Mesodermal cell (in vitro differentiated cells): ENCODE results near the gene SDK1.
"Not testable (repeated sequence)": the region's sequence is repeated elsewhere in the genome, so short reads cannot be mapped to it uniquely, and the experiment has no call there.

Experiments
- H3K27ac ChIP-seq: 2 replicates; pipeline ENCODE4 v1.7.0; 2013; ENCODE audit warnings: mild to moderate bottlenecking, low read depth, low read length, moderate library complexity; ENCODE audit not compliant: severe bottlenecking
- H3K36me3 ChIP-seq: 2 replicates; pipeline ENCODE4 v1.7.1; 2013; ENCODE audit warnings: mild to moderate bottlenecking, low read length, moderate library complexity; ENCODE audit not compliant: control insufficient read depth, insufficient read depth
- H3K4me1 ChIP-seq: one replicate; pipeline ENCODE4 v1.7.1; 2013; ENCODE audit warnings: mild to moderate bottlenecking, low read length; ENCODE audit not compliant: insufficient read depth, control insufficient read depth, poor library complexity, severe bottlenecking
- H3K4me3 ChIP-seq: 2 replicates; pipeline ENCODE4 v1.7.0; 2013; ENCODE audit warnings: low read length, control low read depth, mild to moderate bottlenecking; ENCODE audit not compliant: insufficient read depth, poor library complexity, severe bottlenecking; ENCODE audit errors: extremely low read depth
- H3K9me3 ChIP-seq: 2 replicates; pipeline ENCODE4 v1.7.1; 2013; ENCODE audit warnings: mild to moderate bottlenecking, low read length, moderate library complexity; ENCODE audit not compliant: control insufficient read depth
- WGBS, 2 experiments: methylation state at CpG; one replicate each; pipeline ENCODE4 v1.1.5; 2013; ENCODE audit warnings: missing lambda C conversion rate in 2 of 2; ENCODE audit not compliant: insufficient coverage in 2 of 2; 5-methylcytosine and 5-hydroxymethylcytosine counted together

Gene SDK1

GRCh38 chr7:4214291-4215155 is 913.5 kb downstream of the SDK1 start:
- no peaks in the 10 kb centered on the region for H3K4me1 ChIP-seq
- H3K9me3 ChIP-seq = no peaks in the 10 kb centered on the region
- no peak overlapping the region for H3K4me3 ChIP-seq
- H3K27ac ChIP-seq = no peak overlapping the region
- WGBS, 2 experiments = 86 to 91% methylated on average over 31 of the region's 32 CpGs
- no peaks in the 10 kb centered on the region for H3K36me3 ChIP-seq

GRCh38 chr7:4215176-4215720 is 914.2 kb downstream of the SDK1 start:
- Histone ChIP-seq H3K36me3 (no peaks in the 10 kb centered on the region), H3K27ac (no peak overlapping the region), H3K9me3 (no peaks in the 10 kb centered on the region), H3K4me3 (no peak overlapping the region), H3K4me1 (no peaks in the 10 kb centered on the region)
- WGBS, 2 experiments = 91 to 97% methylated on average over 13 to 16 of the region's 19 CpGs

- no peaks in the 10 kb centered on the region for H3K9me3 ChIP-seq
- no peaks in the 10 kb centered on the region for H3K4me1 ChIP-seq
- H3K4me3 ChIP-seq = no peak overlapping the region
- H3K27ac ChIP-seq = no peak overlapping the region
- H3K36me3 ChIP-seq = no peaks in the 10 kb centered on the region
- 91 to 95% methylated on average over 6 to 12 of the region's 16 CpGs for WGBS, 2 experiments
Observed at GRCh38 chr7:4216016-4216415, 915.0 kb downstream of the SDK1 start.

- 96 to 97% methylated on average over 13 to 17 of the region's 29 CpGs for WGBS, 2 experiments
- not testable (repeated sequence) for H3K27ac ChIP-seq, H3K4me1 ChIP-seq, H3K36me3 ChIP-seq, H3K4me3 ChIP-seq, H3K9me3 ChIP-seq
Observed at GRCh38 chr7:4217126-4217660, 916.1 kb downstream of the SDK1 start.

GRCh38 chr7:4218481-4218880 is 917.4 kb downstream of the SDK1 start:
- Histone ChIP-seq H3K4me3 (no peak overlapping the region), H3K27ac (no peak overlapping the region), H3K9me3 (no peaks in the 10 kb centered on the region), H3K36me3 (no peaks in the 10 kb centered on the region), H3K4me1 (no peaks in the 10 kb centered on the region)
- 93 to 97% methylated on average over 5 to 6 of the region's 7 CpGs for WGBS, 2 experiments

- no peak overlapping the region for H3K4me3 ChIP-seq
- WGBS, 2 experiments = 93 to 94% methylated on average over 13 to 15 of the region's 15 CpGs
- no peak overlapping the region for H3K27ac ChIP-seq
- no peaks in the 10 kb centered on the region for H3K9me3 ChIP-seq
- no peaks in the 10 kb centered on the region for H3K36me3 ChIP-seq
- no peaks in the 10 kb centered on the region for H3K4me1 ChIP-seq
Observed at GRCh38 chr7:4220011-4220410, 919.0 kb downstream of the SDK1 start.

GRCh38 chr7:4221043-4221442 is 920.0 kb downstream of the SDK1 start:
- no peak overlapping the region for H3K27ac ChIP-seq
- 82 to 86% methylated on average over 19 to 21 of the region's 21 CpGs for WGBS, 2 experiments
- H3K9me3 ChIP-seq = no peaks in the 10 kb centered on the region
- H3K4me3 ChIP-seq = no peak overlapping the region
- no peaks in the 10 kb centered on the region for H3K4me1 ChIP-seq
- no peaks in the 10 kb centered on the region for H3K36me3 ChIP-seq

GRCh38 chr7:4222676-4223075 is 921.6 kb downstream of the SDK1 start:
- WGBS, 2 experiments = 67 to 96% methylated on average over 2 to 4 of the region's 5 CpGs
- Histone ChIP-seq H3K36me3 (no peaks in the 10 kb centered on the region), H3K4me1 (no peaks in the 10 kb centered on the region), H3K4me3 (no peak overlapping the region), H3K27ac (no peak overlapping the region), H3K9me3 (no peaks in the 10 kb centered on the region)

GRCh38 chr7:4225361-4225771 is 924.3 kb downstream of the SDK1 start:
- Histone ChIP-seq H3K4me1 (no peaks in the 10 kb centered on the region), H3K27ac (no peak overlapping the region), H3K9me3 (no peaks in the 10 kb centered on the region), H3K36me3 (no peaks in the 10 kb centered on the region), H3K4me3 (no peak overlapping the region)
- 95 to 96% methylated on average over 18 of the region's 18 CpGs for WGBS, 2 experiments

GRCh38 chr7:4225881-4226523 is 925.0 kb downstream of the SDK1 start:
- H3K4me3 ChIP-seq = no peak overlapping the region
- 92% methylated on average over 14 to 18 of the region's 21 CpGs for WGBS, 2 experiments
- H3K9me3 ChIP-seq = no peaks in the 10 kb centered on the region
- no peaks in the 10 kb centered on the region for H3K36me3 ChIP-seq
- H3K4me1 ChIP-seq = no peaks in the 10 kb centered on the region
- H3K27ac ChIP-seq = no peak overlapping the region
